MM.1S (cell line): ENCODE measurements around the gene LMF1.

ENCODE experiments used
- CTCF ChIP-seq: fragments of 300-600 bp; sonication (generic); IDR thresholded peaks from 2 replicates; pipeline ENCODE4 v1.5.1; 2016; ENCODE audit warnings: antibody characterized with exemption, low read length, mixed read lengths
- EZH2 ChIP-seq: fragments of 300-600 bp; sonication (generic); optimal IDR thresholded peaks from 2 replicates; pipeline ENCODE3; 2017; ENCODE audit warnings: low read depth, mild to moderate bottlenecking, antibody characterized with exemption, low read length, mixed read lengths
- EZH2phosphoT487 ChIP-seq: fragments of 300-600 bp; sonication (generic); IDR thresholded peaks from 2 replicates; pipeline ENCODE4 v1.6.1; 2018; ENCODE audit warnings: antibody characterized with exemption, low read length

DNA sequence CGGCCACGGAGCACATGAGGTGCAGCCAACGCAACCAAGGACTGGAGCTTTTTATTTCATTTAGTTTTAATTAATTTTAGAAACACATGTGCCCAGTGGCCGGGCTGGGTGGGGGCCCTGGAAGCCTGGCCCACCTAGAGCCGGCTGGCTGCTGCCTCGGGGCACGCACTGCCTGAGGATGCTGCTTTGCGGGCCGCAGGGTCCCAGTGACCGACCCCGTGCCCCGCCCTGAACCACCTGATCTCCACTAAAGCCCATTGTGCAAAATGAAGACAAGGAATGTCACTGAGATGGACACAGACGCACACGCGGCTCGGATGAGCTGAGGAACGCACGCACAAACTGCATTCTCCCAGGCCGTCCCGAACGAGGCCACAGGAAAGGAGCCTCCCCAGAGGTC lies 39.6 kb downstream of the LMF1 start:
- TF ChIP-seq CTCF, result no peak
- no peak for TF ChIP-seq EZH2
- no peak for TF ChIP-seq EZH2phosphoT487
